Ascending aorta (tissue), 2 donors: ENCODE results near the gene COL4A2. TPM values are rescaled to one million over a fixed set of nuclear protein-coding genes. Genes with fewer than 3 reads are reported as not detected.

Source experiments
- DNase-seq, 2 donors: peaks; one replicate each; pipeline ENCODE4 v3.0.0-alpha.2; 2019; ENCODE audit warnings: low spot score in 2 of 2
- H3K27ac ChIP-seq, 2 donors: fragments of 200-600 bp; sonication (generic); one replicate each; pipeline ENCODE4 v1.5.1; 2016 to 2017; ENCODE audit warnings: mild to moderate bottlenecking in 1 of 2
- H3K27me3 ChIP-seq: fragments of 200-600 bp; sonication (generic); one replicate; pipeline ENCODE4 v1.5.1; 2017
- H3K36me3 ChIP-seq, 2 donors: fragments of 200-600 bp; sonication (generic); one replicate each; pipeline ENCODE4 v1.5.1; 2016
- H3K4me1 ChIP-seq, 2 donors: fragments of 200-600 bp; sonication (generic); one replicate each; pipeline ENCODE4 v1.5.1; 2016 to 2017; ENCODE audit warnings: mild to moderate bottlenecking in 1 of 2
- H3K4me3 ChIP-seq, 2 donors: fragments of 200-600 bp; sonication (generic); one replicate each; pipeline ENCODE4 v1.5.1; 2016 to 2017; ENCODE audit warnings: mild to moderate bottlenecking in 1 of 2
- H3K9me3 ChIP-seq, 2 donors: fragments of 200-600 bp; sonication (generic); one replicate each; pipeline ENCODE4 v1.5.1; 2016
- intact Hi-C: fragments of 100-400 bp; cut with DNase I; formaldehyde crosslinking; loops from one replicate; pipeline ENCODE4 v1.15.1; 2023
- total RNA-seq: library from RNA; depleted of rRNA; stranded (reverse); fragments of >200 nt; gene quantifications from one replicate; pipeline ENCODE4 v1.1.0, GENCODE V29; 2016
- TF ChIP-seq, protein P1 (sequence below), 3 experiments: fragments of 200-600 bp in 2 of 3; fragments of 450-650 bp in 1 of 3; sonication (generic) in 2 of 3; IDR thresholded peaks; one replicate each; pipeline ENCODE4 v1.5.1; 2016 to 2019; ENCODE audit warnings: antibody characterized with exemption in 3 of 3, mild to moderate bottlenecking in 1 of 3, moderate library complexity in 1 of 3

The COL4A2 gene
- total RNA-seq, 1 donor from 2014 or later: 1,227 TPM

DNA sequence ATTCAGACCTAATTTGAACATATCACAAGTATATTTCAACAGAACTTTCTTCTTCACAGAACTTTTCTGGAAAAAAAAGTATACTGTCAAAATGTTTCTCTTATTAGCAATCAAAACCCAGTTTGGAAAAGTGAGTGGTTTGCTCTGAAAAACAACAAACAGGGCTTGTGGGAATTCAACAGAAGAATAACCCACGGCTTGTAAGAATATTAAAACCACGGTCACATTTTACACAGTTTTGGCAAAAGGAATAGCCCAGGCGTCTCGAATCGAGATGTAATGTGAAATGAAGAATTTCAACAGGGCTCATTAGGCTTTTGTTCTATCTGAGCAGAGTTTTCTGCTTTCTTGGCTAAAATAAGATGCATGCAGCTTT is 70.7 kb downstream of the COL4A2 start:
- no peak overlapping the region for H3K4me3 ChIP-seq
- H3K27ac ChIP-seq: peak overlapping the region; percentile 83 to 87
- intact Hi-C loops: loop anchor here (1.0 kb wide), 1 partner anchor 9 kb away; no protein-coding TSS in a partner anchor
- peaks cover 33 to 75% of the 10 kb centered on the region in 2 donors for H3K4me1 ChIP-seq
- H3K36me3 ChIP-seq: no peaks in the 10 kb centered on the region
- no peaks in the 10 kb centered on the region for H3K27me3 ChIP-seq
- TF ChIP-seq, protein P1, sequence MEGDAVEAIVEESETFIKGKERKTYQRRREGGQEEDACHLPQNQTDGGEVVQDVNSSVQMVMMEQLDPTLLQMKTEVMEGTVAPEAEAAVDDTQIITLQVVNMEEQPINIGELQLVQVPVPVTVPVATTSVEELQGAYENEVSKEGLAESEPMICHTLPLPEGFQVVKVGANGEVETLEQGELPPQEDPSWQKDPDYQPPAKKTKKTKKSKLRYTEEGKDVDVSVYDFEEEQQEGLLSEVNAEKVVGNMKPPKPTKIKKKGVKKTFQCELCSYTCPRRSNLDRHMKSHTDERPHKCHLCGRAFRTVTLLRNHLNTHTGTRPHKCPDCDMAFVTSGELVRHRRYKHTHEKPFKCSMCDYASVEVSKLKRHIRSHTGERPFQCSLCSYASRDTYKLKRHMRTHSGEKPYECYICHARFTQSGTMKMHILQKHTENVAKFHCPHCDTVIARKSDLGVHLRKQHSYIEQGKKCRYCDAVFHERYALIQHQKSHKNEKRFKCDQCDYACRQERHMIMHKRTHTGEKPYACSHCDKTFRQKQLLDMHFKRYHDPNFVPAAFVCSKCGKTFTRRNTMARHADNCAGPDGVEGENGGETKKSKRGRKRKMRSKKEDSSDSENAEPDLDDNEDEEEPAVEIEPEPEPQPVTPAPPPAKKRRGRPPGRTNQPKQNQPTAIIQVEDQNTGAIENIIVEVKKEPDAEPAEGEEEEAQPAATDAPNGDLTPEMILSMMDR (IDR thresholded peaks at IDR 0.05): no peak
- no peaks in the 10 kb centered on the region for H3K9me3 ChIP-seq
- DNase-seq: no peak

DNA sequence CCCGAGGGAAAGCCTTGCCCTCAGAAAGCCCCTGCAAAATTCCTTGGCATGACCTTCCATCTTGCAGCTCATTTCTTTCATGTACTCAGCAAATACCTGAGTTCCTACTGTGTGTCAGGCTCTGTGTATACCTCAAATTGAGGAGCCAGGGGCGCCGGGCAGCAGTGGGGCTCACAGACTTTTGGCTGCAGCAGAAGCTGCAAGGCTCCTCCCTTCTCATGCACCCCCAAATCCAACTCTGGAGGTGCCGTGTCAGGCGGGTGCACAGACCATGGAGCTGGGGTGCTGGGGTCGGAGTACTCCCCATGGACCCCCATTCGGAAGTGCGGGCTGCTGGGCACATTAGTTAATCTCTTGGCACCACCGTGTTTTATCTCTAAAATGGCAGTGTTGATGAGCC is 72.3 kb downstream of the COL4A2 start:
- intact Hi-C loops: no loop called here
- DNase-seq: no peak
- Histone ChIP-seq H3K36me3 (no peaks in the 10 kb centered on the region), H3K27ac (peak overlapping the region; percentile 83 to 87), H3K27me3 (no peaks in the 10 kb centered on the region), H3K4me1 (peaks cover 24 to 63% of the 10 kb centered on the region in 2 donors), H3K9me3 (no peaks in the 10 kb centered on the region), H3K4me3 (no peak overlapping the region)
- TF ChIP-seq, protein P1 (IDR thresholded peaks at IDR 0.05): no peak

DNA sequence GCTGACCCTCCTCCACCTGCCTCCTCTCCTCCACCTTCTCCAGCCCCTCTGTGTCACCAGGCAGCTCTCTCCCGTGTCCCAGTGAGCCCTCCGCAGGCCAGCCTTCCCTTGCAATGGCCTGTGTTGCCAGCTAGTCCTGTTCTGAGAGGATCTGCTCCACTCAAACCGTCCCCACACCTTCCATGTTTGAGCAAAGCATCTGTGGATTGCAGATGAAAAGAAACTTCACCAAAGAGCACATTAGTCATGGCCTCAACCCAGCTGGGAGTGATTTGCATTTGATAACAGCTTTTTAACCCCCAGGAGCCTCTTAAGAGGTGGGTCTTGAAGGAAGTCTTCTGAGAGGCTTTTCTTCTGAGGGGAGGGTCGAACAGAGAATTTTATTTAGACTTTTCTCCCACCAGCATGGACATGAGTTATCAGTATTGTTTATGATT is 72.8 kb downstream of the COL4A2 start:
- Histone ChIP-seq H3K27me3 (no peaks in the 10 kb centered on the region), H3K4me3 (no peak overlapping the region), H3K9me3 (no peaks in the 10 kb centered on the region), H3K4me1 (peaks cover 24 to 59% of the 10 kb centered on the region in 2 donors), H3K27ac (peak overlapping the region; percentile 83 to 87), H3K36me3 (no peaks in the 10 kb centered on the region)
- TF ChIP-seq, protein P1 (IDR thresholded peaks at IDR 0.05): no peak
- DNase-seq: no peak
- intact Hi-C loops: no loop called here

DNA sequence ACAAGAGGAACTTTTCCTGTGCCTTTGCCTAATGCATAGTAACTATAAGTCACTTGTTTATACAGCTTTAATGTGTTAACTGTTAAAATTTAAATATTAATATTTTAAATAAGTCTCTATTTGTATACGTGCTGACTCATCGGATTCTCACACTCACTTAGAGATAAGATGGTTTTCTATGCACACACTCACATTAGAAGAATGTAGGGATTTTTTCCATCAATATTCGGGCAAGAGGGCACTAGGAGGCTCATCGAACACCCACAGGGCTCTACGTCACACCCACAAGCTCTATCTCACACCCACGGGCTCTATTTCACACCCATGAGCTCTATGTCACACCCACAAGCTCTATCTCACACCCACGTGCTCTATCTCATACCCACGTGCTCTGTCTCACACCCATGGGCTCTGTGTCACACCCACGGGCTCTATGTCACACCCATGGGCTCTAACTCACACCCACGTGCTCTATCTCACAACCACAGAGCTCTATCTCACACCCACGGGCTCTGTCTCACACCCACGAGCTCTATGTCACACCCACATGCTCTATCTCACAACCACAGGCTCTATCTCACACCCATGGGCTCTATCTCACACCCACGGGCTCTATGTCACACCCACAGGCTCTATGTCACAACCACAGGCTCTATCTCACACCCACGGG is 73.4 kb downstream of the COL4A2 start:
- Histone ChIP-seq H3K27me3 (no peaks in the 10 kb centered on the region), H3K9me3 (no peaks in the 10 kb centered on the region), H3K4me3 (no peak overlapping the region), H3K4me1 (peaks cover 24 to 54% of the 10 kb centered on the region in 2 donors), H3K27ac (peak overlapping the region; percentile 83 to 87), H3K36me3 (no peaks in the 10 kb centered on the region)
- TF ChIP-seq, protein P1 (IDR thresholded peaks at IDR 0.05): no peak
- intact Hi-C loops: no loop called here
- no peak for DNase-seq

DNA sequence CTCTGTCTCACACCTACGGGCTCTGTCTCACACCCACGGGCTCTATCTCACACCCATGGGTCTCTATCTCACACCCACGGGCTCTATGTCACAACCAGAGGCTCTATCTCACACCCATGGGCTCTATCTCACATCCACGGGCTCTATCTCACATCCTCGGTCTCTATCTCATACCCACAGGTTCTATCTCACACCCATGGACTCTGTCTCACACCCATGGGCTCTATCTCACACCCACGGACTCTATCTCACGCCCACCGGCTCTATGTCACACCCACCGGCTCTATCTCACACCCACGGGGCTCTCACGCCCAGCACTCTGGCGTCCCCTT is 73.9 kb downstream of the COL4A2 start:
- Histone ChIP-seq H3K27ac (peak overlapping the region; percentile 83 to 87), H3K27me3 (no peaks in the 10 kb centered on the region), H3K4me3 (no peak overlapping the region), H3K36me3 (no peaks in the 10 kb centered on the region), H3K4me1 (peaks cover 24 to 49% of the 10 kb centered on the region in 2 donors), H3K9me3 (no peaks in the 10 kb centered on the region)
- TF ChIP-seq, protein P1 (IDR thresholded peaks at IDR 0.05): no peak
- intact Hi-C loops: no loop called here
- DNase-seq: no peak
